HepG2 (cell line): ENCODE data around the gene PRM3. TPM values are rescaled to one million over a fixed set of nuclear protein-coding genes. Genes with fewer than 3 reads are reported as not detected.

Experiments
- AHR ChIP-seq: IDR thresholded peaks from 2 replicates; pipeline ENCODE4 v1.6.1; 2018; ENCODE audit warnings: missing genetic modification reagents, missing compliant biosample characterization
- HNRNPL ChIP-seq: fragments of 200-400 bp; formaldehyde crosslinking; IDR thresholded peaks from 2 replicates; pipeline ENCODE4 v1.6.1; 2017; ENCODE audit warnings: mild to moderate bottlenecking, low read depth, low read length
- NR2F6 ChIP-seq, 2 experiments: IDR thresholded peaks; 2 replicates each; pipeline ENCODE4 v1.6.1; 2016; ENCODE audit warnings: antibody characterized with exemption in 1 of 2, mild to moderate bottlenecking in 1 of 2
- POLR2AphosphoS2 ChIP-seq: IDR thresholded peaks from 2 replicates; pipeline ENCODE4 v1.6.1; 2011; ENCODE audit warnings: low read depth, low read length, improper control_type of control experiment
- SIN3A ChIP-seq: IDR thresholded peaks from 2 replicates; pipeline ENCODE4 v1.6.1; 2011; ENCODE audit warnings: low read depth, mild to moderate bottlenecking, control low read depth, low read length, borderline replicate concordance
- TMF1 ChIP-seq: sonication (generic); formaldehyde crosslinking; IDR thresholded peaks from 2 replicates; pipeline ENCODE4 v1.8.1; 2022; ENCODE audit warnings: low read depth, missing genetic modification reagents
- ZBTB1 ChIP-seq: sonication (generic); formaldehyde crosslinking; IDR thresholded peaks from 2 replicates; pipeline ENCODE4 v1.4.0; 2020; ENCODE audit warnings: missing genetic modification reagents, borderline replicate concordance
- ZNF546 ChIP-seq: sonication (generic); formaldehyde crosslinking; conservative IDR thresholded peaks from 2 replicates; pipeline ENCODE4 v1.8.1; 2023; ENCODE audit warnings: mild to moderate bottlenecking, missing genetic modification reagents
- ZNF550 ChIP-seq: sonication (generic); formaldehyde crosslinking; IDR thresholded peaks from 2 replicates; pipeline ENCODE4 v1.4.0; 2020; ENCODE audit warnings: mild to moderate bottlenecking, missing genetic modification reagents, borderline replicate concordance
- ZNF567 ChIP-seq: sonication (generic); formaldehyde crosslinking; IDR thresholded peaks from 2 replicates; pipeline ENCODE4 v1.8.1; 2023; ENCODE audit warnings: mild to moderate bottlenecking, missing genetic modification reagents, borderline replicate concordance
- ZNF615 ChIP-seq: sonication (generic); formaldehyde crosslinking; IDR thresholded peaks from 2 replicates; pipeline ENCODE4 v1.5.0; 2020; ENCODE audit warnings: mild to moderate bottlenecking, missing genetic modification reagents, borderline replicate concordance
- ZNF841 ChIP-seq: sonication (generic); formaldehyde crosslinking; IDR thresholded peaks from 2 replicates; pipeline ENCODE4 v1.8.1; 2023; ENCODE audit warnings: missing genetic modification reagents, borderline replicate concordance
- polyA plus RNA-seq, 8 experiments: library from polyadenylated mRNA; depleted of rRNA in 3 of 8; stranded (reverse) in 7 of 8; unstranded in 1 of 8; fragments of >200 nt; fragmentation: Illumina TruSeq in 4 of 8; extraction: Trizol in 4 of 8; gene quantifications; 2 replicates each; pipeline versions ENCODE4 v1.2.1 to v1.2.3, GENCODE V29; 2011 to 2016; ENCODE audit warnings: low read depth in 4 of 8, missing spikeins in 1 of 8, mixed read lengths in 1 of 8; ENCODE audit not compliant: insufficient read depth in 1 of 8
- total RNA-seq, 5 experiments: library from RNA; depleted of rRNA; stranded (reverse); fragments of >200 nt; fragmentation: Illumina TruSeq; extraction: Trizol; gene quantifications; 2 replicates each; pipeline ENCODE4 v1.2.3, GENCODE V29; 2016; ENCODE audit warnings: low read depth in 1 of 5
- TF ChIP-seq, protein P1 (sequence below): IDR thresholded peaks from 2 replicates; pipeline ENCODE4 v1.6.1; 2016; ENCODE audit warnings: mild to moderate bottlenecking, missing biosample characterization, missing genetic modification reagents
- TF ChIP-seq, protein P2 (sequence below): sonication (generic); formaldehyde crosslinking; IDR thresholded peaks from 2 replicates; pipeline ENCODE4 v1.5.1; 2020; ENCODE audit warnings: mild to moderate bottlenecking, missing genetic modification reagents, moderate library complexity
- TF ChIP-seq, protein P3 (sequence below): sonication (generic); formaldehyde crosslinking; IDR thresholded peaks from 2 replicates; pipeline ENCODE4 v1.4.0; 2020; ENCODE audit warnings: missing genetic modification reagents
- TF ChIP-seq, protein P4 (sequence below): sonication (generic); formaldehyde crosslinking; IDR thresholded peaks from 2 replicates; pipeline ENCODE4 v1.8.0; 2022; ENCODE audit warnings: mild to moderate bottlenecking, missing genetic modification reagents
- TF ChIP-seq, protein P5 (sequence below): sonication (generic); formaldehyde crosslinking; IDR thresholded peaks from 2 replicates; pipeline ENCODE4 v1.5.1; 2020; ENCODE audit warnings: missing genetic modification reagents, mild to moderate bottlenecking, borderline replicate concordance

The PRM3 gene
- total and polyA plus RNA-seq, 2 of the 13 experiments (the other 11 are each of a cell fraction or from before 2014, with no cell fraction given), result not detected

DNA sequence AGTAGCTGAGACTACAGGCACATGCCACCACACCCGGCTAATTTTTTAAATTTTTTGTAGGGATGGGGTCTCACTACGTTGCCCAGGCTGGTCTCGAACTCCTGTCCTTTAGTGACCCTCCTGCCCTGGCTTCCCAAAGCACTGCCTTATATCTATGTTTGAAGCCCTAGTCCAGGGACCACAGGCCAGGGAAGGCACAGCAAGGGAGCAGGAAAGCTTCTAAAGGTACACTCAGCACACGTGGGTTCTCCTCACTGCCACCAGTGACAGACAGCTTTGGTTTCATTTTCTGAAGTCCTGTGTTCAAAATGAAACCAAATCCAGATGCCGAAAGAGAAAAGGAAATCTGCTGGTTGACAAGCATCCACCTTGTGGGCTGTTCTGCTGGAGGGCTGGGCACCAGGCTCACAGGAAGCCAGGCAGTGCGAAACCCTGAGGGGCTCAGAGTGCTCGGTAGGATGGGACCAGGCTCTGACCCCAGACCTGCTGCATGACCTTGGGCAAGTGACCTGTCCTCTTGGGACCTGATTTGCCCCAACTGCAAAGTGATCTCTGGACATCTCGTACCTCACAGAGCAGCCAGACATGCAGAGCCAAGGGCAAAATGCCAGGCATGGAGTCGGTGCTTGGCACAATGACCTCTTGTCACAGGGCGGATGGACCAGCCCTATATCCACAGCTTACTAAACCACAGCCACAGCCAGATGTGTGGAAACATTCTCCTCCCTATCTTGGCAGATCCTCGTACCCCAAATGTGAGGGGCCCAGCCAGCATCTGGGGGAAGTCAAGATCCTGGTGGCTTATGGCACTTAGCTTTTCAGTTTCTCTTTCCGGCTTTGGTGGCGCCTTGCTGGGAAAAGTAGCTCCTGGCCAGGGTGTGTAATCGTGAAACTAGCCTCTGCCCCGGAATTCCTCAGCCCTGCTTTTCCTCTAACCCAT lies 14.6 kb downstream of the PRM3 start (continued):
- no peak for TF ChIP-seq ZBTB1 (CRISPR knock-in tag)
- TF ChIP-seq POLR2AphosphoS2, result no peak
- TF ChIP-seq ZNF567 (CRISPR knock-in tag), result no peak
- TF ChIP-seq ZNF550, result peak; percentile 42; the same call in 1 of the 2 replicates
- TF ChIP-seq NR2F6 (IDR thresholded peaks at IDR 0.05), result peak; percentile 51
- TF ChIP-seq NR2F6 (CRISPR knock-in tag; IDR thresholded peaks at IDR 0.05), result peak; percentile 86
- no peak for TF ChIP-seq ZNF615
- no peak for TF ChIP-seq ZNF546 (CRISPR knock-in tag)
- TF ChIP-seq, protein P1, sequence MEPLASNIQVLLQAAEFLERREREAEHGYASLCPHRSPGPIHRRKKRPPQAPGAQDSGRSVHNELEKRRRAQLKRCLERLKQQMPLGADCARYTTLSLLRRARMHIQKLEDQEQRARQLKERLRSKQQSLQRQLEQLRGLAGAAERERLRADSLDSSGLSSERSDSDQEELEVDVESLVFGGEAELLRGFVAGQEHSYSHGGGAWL (CRISPR knock-in tag), result peak; percentile 50
- peak; percentile 56; the same call in 1 of the 2 replicates for TF ChIP-seq SIN3A
- TF ChIP-seq, protein P2, sequence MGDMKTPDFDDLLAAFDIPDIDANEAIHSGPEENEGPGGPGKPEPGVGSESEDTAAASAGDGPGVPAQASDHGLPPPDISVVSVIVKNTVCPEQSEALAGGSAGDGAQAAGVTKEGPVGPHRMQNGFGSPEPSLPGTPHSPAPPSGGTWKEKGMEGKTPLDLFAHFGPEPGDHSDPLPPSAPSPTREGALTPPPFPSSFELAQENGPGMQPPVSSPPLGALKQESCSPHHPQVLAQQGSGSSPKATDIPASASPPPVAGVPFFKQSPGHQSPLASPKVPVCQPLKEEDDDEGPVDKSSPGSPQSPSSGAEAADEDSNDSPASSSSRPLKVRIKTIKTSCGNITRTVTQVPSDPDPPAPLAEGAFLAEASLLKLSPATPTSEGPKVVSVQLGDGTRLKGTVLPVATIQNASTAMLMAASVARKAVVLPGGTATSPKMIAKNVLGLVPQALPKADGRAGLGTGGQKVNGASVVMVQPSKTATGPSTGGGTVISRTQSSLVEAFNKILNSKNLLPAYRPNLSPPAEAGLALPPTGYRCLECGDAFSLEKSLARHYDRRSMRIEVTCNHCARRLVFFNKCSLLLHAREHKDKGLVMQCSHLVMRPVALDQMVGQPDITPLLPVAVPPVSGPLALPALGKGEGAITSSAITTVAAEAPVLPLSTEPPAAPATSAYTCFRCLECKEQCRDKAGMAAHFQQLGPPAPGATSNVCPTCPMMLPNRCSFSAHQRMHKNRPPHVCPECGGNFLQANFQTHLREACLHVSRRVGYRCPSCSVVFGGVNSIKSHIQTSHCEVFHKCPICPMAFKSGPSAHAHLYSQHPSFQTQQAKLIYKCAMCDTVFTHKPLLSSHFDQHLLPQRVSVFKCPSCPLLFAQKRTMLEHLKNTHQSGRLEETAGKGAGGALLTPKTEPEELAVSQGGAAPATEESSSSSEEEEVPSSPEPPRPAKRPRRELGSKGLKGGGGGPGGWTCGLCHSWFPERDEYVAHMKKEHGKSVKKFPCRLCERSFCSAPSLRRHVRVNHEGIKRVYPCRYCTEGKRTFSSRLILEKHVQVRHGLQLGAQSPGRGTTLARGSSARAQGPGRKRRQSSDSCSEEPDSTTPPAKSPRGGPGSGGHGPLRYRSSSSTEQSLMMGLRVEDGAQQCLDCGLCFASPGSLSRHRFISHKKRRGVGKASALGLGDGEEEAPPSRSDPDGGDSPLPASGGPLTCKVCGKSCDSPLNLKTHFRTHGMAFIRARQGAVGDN (CRISPR knock-in tag), result peak; percentile 95
- TF ChIP-seq AHR, result 0 out of 2 replicates have a peak, but pooled peaks have one; percentile 22
- no peak for TF ChIP-seq TMF1 (CRISPR knock-in tag)
- TF ChIP-seq, protein P3, sequence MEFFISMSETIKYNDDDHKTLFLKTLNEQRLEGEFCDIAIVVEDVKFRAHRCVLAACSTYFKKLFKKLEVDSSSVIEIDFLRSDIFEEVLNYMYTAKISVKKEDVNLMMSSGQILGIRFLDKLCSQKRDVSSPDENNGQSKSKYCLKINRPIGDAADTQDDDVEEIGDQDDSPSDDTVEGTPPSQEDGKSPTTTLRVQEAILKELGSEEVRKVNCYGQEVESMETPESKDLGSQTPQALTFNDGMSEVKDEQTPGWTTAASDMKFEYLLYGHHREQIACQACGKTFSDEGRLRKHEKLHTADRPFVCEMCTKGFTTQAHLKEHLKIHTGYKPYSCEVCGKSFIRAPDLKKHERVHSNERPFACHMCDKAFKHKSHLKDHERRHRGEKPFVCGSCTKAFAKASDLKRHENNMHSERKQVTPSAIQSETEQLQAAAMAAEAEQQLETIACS (CRISPR knock-in tag), result no peak
- TF ChIP-seq, protein P4, sequence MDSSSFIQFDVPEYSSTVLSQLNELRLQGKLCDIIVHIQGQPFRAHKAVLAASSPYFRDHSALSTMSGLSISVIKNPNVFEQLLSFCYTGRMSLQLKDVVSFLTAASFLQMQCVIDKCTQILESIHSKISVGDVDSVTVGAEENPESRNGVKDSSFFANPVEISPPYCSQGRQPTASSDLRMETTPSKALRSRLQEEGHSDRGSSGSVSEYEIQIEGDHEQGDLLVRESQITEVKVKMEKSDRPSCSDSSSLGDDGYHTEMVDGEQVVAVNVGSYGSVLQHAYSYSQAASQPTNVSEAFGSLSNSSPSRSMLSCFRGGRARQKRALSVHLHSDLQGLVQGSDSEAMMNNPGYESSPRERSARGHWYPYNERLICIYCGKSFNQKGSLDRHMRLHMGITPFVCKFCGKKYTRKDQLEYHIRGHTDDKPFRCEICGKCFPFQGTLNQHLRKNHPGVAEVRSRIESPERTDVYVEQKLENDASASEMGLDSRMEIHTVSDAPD, result 0 out of 2 replicates have a peak, but pooled peaks have one; percentile 66
- no peak for TF ChIP-seq ZNF841 (CRISPR knock-in tag)
- peak; percentile 98 for TF ChIP-seq HNRNPL
- TF ChIP-seq, protein P5, sequence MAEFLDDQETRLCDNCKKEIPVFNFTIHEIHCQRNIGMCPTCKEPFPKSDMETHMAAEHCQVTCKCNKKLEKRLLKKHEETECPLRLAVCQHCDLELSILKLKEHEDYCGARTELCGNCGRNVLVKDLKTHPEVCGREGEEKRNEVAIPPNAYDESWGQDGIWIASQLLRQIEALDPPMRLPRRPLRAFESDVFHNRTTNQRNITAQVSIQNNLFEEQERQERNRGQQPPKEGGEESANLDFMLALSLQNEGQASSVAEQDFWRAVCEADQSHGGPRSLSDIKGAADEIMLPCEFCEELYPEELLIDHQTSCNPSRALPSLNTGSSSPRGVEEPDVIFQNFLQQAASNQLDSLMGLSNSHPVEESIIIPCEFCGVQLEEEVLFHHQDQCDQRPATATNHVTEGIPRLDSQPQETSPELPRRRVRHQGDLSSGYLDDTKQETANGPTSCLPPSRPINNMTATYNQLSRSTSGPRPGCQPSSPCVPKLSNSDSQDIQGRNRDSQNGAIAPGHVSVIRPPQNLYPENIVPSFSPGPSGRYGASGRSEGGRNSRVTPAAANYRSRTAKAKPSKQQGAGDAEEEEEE (CRISPR knock-in tag), result no peak
